ENCODE data around the gene DCAF10.
"Not testable (repeated sequence)": the region's sequence is repeated elsewhere in the genome, so short reads cannot be mapped to it uniquely, and the experiment has no call there.

DCAF10 gene

GRCh38 chr9:37800631-37801286 lies at the start of gene DCAF10:
DCAF10 (plus strand) TSS chr9:37800797; CDS start chr9:37800867, 70 bp downstream.
- DNase-seq (ENCODE audit: low spot score): peak; percentile 70

DNA sequence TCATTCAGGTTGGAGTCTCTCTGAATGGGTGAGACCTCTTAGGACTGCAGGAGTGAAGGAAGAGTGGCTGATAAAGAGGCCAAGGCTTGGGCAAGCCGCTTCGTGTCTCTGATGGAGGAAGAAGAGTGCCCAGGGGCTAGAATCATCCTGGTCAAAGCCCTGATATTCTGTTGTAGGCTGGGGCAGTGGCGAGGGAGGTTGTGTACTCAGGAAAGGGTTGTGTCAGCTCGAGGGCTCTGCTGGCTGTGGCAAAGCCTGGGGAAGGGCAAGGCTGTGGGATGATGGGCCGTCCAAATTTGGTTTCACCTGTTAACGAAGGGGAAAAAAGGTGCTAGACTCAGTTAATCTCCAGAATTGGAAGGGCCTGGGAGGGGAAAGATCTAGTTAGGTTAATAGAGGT lies 49.4 kb upstream of the DCAF10 start:
- DNase-seq (ENCODE audit: low spot score): no peak

DNA sequence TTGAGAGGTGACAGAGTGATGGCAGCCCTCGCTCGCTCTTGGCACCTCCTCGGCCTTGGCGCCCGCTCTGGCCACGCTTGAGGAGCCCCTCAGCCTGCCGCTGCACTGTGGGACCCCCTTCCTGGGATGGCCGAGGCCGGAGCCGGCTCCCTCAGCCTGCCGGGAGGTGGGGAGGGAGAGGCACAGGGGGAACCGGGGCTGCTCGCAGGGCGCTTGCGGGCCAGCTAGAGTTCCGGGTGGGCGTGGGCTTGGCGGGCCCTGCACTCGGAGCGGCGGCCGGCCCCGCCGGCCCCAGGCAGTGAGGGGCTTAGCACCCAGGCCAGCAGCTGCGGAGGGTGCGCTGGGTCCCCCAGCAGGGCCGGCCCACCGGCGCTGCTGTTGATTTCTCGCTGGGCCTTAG lies 48.9 kb upstream of the DCAF10 start:
- DNase-seq (ENCODE audit: low spot score): not testable (repeated sequence)

DNA sequence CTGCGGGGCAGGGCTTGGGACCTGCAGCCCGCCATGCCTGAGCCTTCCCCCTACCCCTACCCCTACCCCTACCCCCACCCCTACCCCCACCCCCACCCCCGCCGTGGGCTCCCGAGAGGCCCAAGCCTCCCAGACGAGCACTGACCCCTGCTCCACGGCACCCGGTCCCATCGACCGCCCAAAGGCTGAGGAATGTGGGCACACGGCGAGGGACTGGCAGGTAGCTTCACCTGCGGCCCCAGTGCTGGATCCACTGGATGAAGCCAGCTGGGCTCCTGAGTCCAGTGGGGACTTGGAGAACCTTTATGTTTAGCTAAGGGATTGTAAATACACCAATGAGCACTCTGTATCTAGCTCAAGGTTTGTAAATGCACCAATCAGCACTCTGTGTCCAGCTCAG lies 48.5 kb upstream of the DCAF10 start:
- DNase-seq (ENCODE audit: low spot score): not testable (repeated sequence)

GRCh38 chr9:37752642-37753488 lies 47.7 kb upstream of the DCAF10 start:
- no peak for DNase-seq (ENCODE audit: low spot score)

DNA sequence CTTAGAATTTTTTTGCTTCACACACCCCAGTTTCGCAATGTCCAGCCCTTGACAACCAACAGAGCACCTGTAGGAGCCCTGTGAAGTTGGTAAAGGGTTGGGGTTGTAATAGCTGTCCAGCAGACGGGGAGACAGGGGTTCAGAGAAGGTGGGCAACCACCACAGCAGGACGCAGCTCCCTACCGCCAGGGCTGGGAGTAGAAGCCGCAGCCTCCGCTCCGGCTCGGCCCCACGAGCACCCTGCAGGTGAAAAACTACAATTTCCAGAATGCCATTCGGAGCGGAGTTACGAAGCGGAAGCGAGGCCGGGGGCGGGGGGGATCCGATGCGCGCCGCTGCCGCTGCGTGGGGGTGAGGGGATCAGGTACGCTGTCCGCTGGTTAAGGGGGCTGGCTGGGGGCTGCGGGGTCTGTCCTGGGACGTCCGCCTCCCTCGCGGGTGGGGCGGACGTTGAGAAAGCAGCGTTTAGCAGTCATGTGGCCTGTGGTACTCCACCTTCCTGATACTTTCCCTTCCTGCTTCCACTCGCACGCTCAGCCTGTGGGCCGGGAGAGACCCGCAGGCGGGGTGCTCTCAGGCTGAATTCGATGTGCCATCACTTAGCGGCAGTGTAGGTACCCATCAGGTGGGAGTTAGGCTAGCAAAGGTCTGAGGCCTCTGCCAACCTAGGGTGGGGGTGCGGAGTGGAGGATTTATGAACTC lies 47.0 kb upstream of the DCAF10 start, which contains the start of gene TRMT10B:
Gene TRMT10B, plus strand, starts transcription at position 317 of the 702 bp plus-strand sequence. CDS start 8,127 bp downstream, outside the sequence.
- DNase-seq (ENCODE audit: low spot score): peak; percentile 63

DNA sequence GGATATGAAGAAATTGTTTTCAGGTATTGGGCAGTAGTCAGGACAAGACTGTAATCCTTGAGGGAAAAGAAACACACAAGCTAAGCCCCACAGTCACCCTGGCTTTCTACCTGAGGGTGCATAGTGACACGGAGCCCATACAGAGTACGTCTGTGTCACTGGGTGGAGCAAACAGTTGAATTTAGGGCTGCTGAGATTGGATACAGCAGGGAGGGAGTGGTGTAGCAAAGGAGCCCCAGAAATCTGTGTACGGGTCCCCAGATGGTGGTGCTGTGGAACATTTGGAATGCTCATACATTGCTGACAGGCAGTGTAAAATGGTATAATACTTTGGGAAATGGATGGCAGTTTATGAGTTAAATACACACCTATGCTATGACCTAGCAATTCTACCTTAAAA lies 41.9 kb upstream of the DCAF10 start:
- no peak for DNase-seq (ENCODE audit: low spot score)

DNA sequence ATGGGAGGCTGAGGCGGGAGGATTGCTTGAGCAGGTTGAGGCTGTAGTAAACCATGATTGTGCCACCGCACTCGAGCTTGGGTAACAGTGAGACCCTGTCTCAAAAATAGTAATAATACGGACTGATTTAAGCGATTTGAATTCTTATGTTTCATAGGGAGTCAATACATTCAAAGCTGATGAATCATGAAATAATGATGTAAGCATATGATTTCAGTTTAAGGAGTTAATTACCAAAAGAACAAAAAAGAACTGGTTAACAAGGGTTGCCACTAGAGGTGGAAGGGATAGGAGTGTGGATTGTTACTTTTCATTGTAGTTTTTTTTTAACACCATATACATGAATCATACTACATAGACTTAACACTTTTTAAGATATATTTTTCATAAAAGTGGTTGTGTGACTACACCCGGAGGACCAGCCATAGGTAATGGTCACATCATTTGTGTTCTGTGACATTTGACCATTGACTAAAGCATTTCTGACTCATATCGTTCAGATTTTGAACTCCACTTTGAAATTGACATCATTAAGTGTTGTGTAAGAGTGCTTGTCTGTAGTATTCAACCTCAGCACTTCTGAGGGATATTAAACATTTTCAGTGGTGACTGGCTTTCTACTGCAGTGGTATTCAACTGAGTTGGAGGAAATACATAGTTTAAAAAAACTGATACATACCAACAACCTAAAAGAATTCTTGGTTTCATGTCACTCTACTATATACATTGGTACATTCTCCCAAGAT lies 40.0 kb upstream of the DCAF10 start:
- DNase-seq (ENCODE audit: low spot score): no peak

- DNase-seq (ENCODE audit: low spot score): no peak
Observed at GRCh38 chr9:37761511-37761910, 39.1 kb upstream of the DCAF10 start.

DNA sequence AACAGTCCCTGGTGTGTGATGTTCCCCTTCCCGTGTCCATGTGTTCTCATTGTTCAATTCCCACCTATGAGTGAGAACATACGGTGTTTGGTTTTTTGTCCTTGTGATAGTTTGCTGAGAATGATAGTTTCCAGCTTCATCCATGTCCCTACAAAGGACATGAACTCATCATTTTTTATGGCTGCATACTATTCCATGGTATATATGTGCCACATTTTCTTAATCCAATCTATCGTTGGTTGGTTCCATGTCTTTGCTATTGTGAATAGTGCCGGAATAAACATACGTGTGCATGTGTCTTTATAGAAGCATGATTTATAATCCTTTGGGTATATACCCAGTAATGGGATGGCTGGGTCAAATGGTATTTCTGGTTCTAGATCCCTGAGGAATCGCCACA lies 35.3 kb upstream of the DCAF10 start:
- not testable (repeated sequence) for DNase-seq (ENCODE audit: low spot score)

- no peak for DNase-seq (ENCODE audit: low spot score)
Observed at GRCh38 chr9:37769306-37769705, 31.3 kb upstream of the DCAF10 start.

GRCh38 chr9:37769995-37770394 lies 30.6 kb upstream of the DCAF10 start:
- DNase-seq (ENCODE audit: low spot score): no peak

- no peak for DNase-seq (ENCODE audit: low spot score)
Observed at GRCh38 chr9:37775216-37775919, 25.2 kb upstream of the DCAF10 start.

DNA sequence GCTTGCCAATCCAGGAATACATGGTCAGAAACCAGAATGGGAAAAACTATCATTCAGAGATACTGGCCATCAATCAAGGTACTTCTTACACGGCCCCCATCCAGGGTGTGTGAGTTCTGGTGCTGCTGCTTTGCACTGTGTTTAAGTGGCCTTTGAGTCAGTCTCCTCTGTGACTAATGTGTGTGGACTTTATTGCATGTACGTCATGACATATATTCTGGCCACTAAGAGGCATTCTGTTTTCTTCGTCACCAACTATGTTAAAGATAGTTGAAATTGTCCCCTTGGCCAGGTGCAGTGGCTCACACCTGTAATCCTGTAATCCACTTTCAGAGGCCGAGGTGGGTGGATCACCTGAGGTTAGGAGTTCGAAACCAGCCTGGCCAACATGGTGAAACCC lies 24.3 kb upstream of the DCAF10 start:
- no peak for DNase-seq (ENCODE audit: low spot score)

DNA sequence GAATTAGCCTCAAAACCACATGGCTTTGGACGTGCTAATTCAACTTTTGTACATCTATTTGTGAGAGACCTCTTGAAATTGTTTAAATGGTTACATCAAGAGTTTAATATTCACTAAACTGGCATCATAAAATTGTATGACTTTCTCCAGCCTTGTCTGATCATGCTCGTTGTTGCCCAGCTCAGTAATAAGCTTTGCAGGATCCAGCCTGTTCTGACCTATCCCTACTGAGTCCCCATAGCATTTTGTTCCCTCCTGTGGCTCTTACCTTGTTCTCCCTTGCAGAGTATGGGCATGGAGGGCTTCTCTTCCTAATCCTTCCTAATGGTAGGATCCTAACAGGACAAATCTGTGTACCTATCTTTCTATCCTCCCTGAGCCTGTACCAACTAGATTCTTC lies 22.1 kb upstream of the DCAF10 start:
- no peak for DNase-seq (ENCODE audit: low spot score)

GRCh38 chr9:37784291-37784615 lies 16.3 kb upstream of the DCAF10 start:
- peak; percentile 46 for DNase-seq (ENCODE audit: low spot score)

- DNase-seq (ENCODE audit: low spot score): peak; percentile 88
Observed at GRCh38 chr9:37784616-37785483, 15.7 kb upstream of the DCAF10 start, which contains the start of gene EXOSC3. EXOSC3 (minus strand) TSS chr9:37785064; CDS start chr9:37785044, 20 bp downstream.

GRCh38 chr9:37787059-37787458 lies 13.5 kb upstream of the DCAF10 start:
- DNase-seq (ENCODE audit: low spot score): no peak

- DNase-seq (ENCODE audit: low spot score): no peak
Observed at GRCh38 chr9:37788332-37788731, 12.3 kb upstream of the DCAF10 start.

GRCh38 chr9:37790096-37790495 lies 10.5 kb upstream of the DCAF10 start:
- DNase-seq (ENCODE audit: low spot score): no peak

Measured in kidney capillary endothelial cell (primary cell).